Measurements from ENCODE around the gene FAM124A. TPM values are rescaled to one million over a fixed set of nuclear protein-coding genes. Genes with fewer than 3 reads are reported as not detected.

Gene FAM124A
- total RNA-seq, 6 donors from 2014 or later, result 2.3 to 7.1 (median 3.8) TPM

- Histone ChIP-seq H3K27ac (no peak overlapping the region), H3K9me3 (no peaks in the 10 kb centered on the region), H3K4me3 (no peak overlapping the region), H3K4me1 (no peaks in the 10 kb centered on the region), H3K36me3 (no peaks in the 10 kb centered on the region), H3K27me3 (no peaks in the 10 kb centered on the region)
- 85 to 100% methylated on average over 2 of the region's 2 CpGs for WGBS, 2 donors
- DNase-seq (no peak), ATAC-seq (ENCODE audit: low FRiP score in 2 of 2) (no peak)
- no peak for TF ChIP-seq POLR2A (IDR thresholded peaks at IDR 0.05)
- TF ChIP-seq EP300 (IDR thresholded peaks at IDR 0.05), result no peak
- TF ChIP-seq POLR2AphosphoS5 (IDR thresholded peaks at IDR 0.05), result no peak
- no peak for TF ChIP-seq CTCF (IDR thresholded peaks at IDR 0.05)
Measured at GRCh38 chr13:51303063-51303552, 80.9 kb downstream of the FAM124A start.

- no peak for DNase-seq
- no peaks in the 10 kb centered on the region for H3K27me3 ChIP-seq
- no peak for ATAC-seq (ENCODE audit: low FRiP score in 2 of 2)
Measured at GRCh38 chr13:51303882-51304281, 81.7 kb downstream of the FAM124A start.

GRCh38 chr13:51305271-51305967 lies 83.2 kb downstream of the FAM124A start:
- DNase-seq, result no peak
- TF ChIP-seq POLR2A (IDR thresholded peaks at IDR 0.05), result no peak
- no peak for TF ChIP-seq EP300 (IDR thresholded peaks at IDR 0.05)
- no peak for TF ChIP-seq CTCF (IDR thresholded peaks at IDR 0.05)
- no peak for TF ChIP-seq POLR2AphosphoS5 (IDR thresholded peaks at IDR 0.05)
- H3K27me3 ChIP-seq, result no peaks in the 10 kb centered on the region
- ATAC-seq (ENCODE audit: low FRiP score in 2 of 2), result no peak
- no peak overlapping the region for H3K27ac ChIP-seq
- no peaks in the 10 kb centered on the region for H3K9me3 ChIP-seq
- no peaks in the 10 kb centered on the region for H3K36me3 ChIP-seq
- no peaks in the 10 kb centered on the region for H3K4me1 ChIP-seq
- no peak overlapping the region for H3K4me3 ChIP-seq
- 78 to 86% methylated on average over 7 of the region's 7 CpGs for WGBS, 2 donors

More at GRCh38 chr13:51303882-51304281, 81.7 kb downstream of the FAM124A start:
- Histone ChIP-seq H3K4me3 (no peak overlapping the region), H3K9me3 (no peaks in the 10 kb centered on the region), H3K36me3 (no peaks in the 10 kb centered on the region), H3K27ac (no peak overlapping the region), H3K4me1 (no peaks in the 10 kb centered on the region)
- TF ChIP-seq POLR2AphosphoS5 (IDR thresholded peaks at IDR 0.05) (no peak), CTCF (IDR thresholded peaks at IDR 0.05) (no peak), POLR2A (IDR thresholded peaks at IDR 0.05) (no peak), EP300 (IDR thresholded peaks at IDR 0.05) (no peak)

- no peak for TF ChIP-seq POLR2AphosphoS5 (IDR thresholded peaks at IDR 0.05)
- TF ChIP-seq POLR2A (IDR thresholded peaks at IDR 0.05), result no peak
- TF ChIP-seq CTCF (IDR thresholded peaks at IDR 0.05), result no peak
- TF ChIP-seq EP300 (IDR thresholded peaks at IDR 0.05), result no peak
- Histone ChIP-seq H3K9me3 (no peaks in the 10 kb centered on the region), H3K4me3 (no peak overlapping the region), H3K27me3 (no peaks in the 10 kb centered on the region), H3K4me1 (no peaks in the 10 kb centered on the region), H3K36me3 (no peaks in the 10 kb centered on the region), H3K27ac (no peak overlapping the region)
- no peak for ATAC-seq (ENCODE audit: low FRiP score in 2 of 2)
- WGBS, 2 donors, result 64 to 72% methylated on average over 4 to 6 of the region's 6 CpGs
- DNase-seq, result no peak
Measured at GRCh38 chr13:51308781-51309180, 86.6 kb downstream of the FAM124A start.

- no peak for ATAC-seq (ENCODE audit: low FRiP score in 2 of 2)
- TF ChIP-seq POLR2A (IDR thresholded peaks at IDR 0.05), result no peak
- no peak for TF ChIP-seq POLR2AphosphoS5 (IDR thresholded peaks at IDR 0.05)
- no peak for TF ChIP-seq CTCF (IDR thresholded peaks at IDR 0.05)
- TF ChIP-seq EP300 (IDR thresholded peaks at IDR 0.05), result no peak
- WGBS, 2 donors, result 86 to 100% methylated on average over 2 of the region's 2 CpGs
Measured at GRCh38 chr13:51311231-51311630, 89.0 kb downstream of the FAM124A start.

More at GRCh38 chr13:51311231-51311630, 89.0 kb downstream of the FAM124A start:
- H3K27me3 ChIP-seq, result no peaks in the 10 kb centered on the region
- no peaks in the 10 kb centered on the region for H3K36me3 ChIP-seq
- DNase-seq, result no peak
- H3K4me3 ChIP-seq, result no peak overlapping the region
- H3K4me1 ChIP-seq, result no peaks in the 10 kb centered on the region
- no peaks in the 10 kb centered on the region for H3K9me3 ChIP-seq
- no peak overlapping the region for H3K27ac ChIP-seq

All from upper lobe of left lung (tissue), 6 donors.